ENCODE results near the gene TERT.

DNA sequence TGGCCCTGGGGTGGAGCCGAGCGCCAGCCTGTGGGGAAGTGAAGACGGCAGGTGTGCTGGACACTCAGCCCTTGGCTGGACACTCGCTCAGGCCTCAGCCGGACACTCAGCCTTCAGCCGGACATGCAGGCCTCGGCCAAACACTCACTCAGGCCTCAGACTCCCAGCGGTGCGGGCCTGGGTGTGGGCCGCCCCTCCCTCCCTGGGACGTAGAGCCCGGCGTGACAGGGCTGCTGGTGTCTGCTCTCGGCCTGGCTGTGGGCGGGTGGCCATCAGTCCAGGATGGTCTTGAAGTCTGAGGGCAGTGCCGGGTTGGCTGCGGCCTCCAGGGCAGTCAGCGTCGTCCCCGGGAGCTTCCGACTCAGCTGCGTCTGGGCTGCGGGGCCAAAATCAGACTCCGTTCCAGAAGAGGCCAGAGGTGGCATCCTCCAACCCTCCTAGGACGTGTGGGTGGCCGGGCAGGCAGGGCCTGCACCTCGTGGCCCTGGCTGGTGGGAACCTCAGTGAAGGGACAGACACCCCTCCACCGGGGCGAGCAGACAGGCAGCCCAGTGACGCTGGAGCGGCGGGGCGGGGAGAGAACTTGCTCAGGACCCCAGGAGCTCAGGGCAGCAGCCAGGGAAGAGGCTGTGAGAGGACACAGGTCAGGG lies 41.3 kb downstream of the TERT start:
- TF ChIP-seq ZXDB (tag by site-specific recombination; IDR thresholded peaks at IDR 0.05): no peak
- no peak for TF ChIP-seq ZNF514 (tag by site-specific recombination; IDR thresholded peaks at IDR 0.05)
- no peak for TF ChIP-seq PRDM10 (tag by site-specific recombination; IDR thresholded peaks at IDR 0.05)
- TF ChIP-seq, protein P1, sequence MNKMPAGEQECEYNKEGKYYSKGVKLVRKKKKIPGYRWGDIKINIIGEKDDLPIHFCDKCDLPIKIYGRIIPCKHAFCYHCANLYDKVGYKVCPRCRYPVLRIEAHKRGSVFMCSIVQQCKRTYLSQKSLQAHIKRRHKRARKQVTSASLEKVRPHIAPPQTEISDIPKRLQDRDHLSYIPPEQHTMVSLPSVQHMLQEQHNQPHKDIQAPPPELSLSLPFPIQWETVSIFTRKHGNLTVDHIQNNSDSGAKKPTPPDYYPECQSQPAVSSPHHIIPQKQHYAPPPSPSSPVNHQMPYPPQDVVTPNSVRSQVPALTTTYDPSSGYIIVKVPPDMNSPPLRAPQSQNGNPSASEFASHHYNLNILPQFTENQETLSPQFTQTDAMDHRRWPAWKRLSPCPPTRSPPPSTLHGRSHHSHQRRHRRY (tag by site-specific recombination; IDR thresholded peaks at IDR 0.05): no peak
- TF ChIP-seq ZNF341 (tag by site-specific recombination; IDR thresholded peaks at IDR 0.05; ENCODE audit: low read depth): no peak
